ENCODE data around the gene CENPH.
"Not testable (repeated sequence)": the region's sequence is repeated elsewhere in the genome, so short reads cannot be mapped to it uniquely, and the experiment has no call there.

The CENPH gene

GRCh38 chr5:69211200-69211599 lies 21.8 kb downstream of the CENPH start:
- no peak for DNase-seq

GRCh38 chr5:69212022-69212421 lies 22.6 kb downstream of the CENPH start:
- no peak for DNase-seq

- no peak for DNase-seq
Measured at GRCh38 chr5:69213513-69214215, 24.3 kb downstream of the CENPH start.

GRCh38 chr5:69217151-69217511 lies 27.7 kb downstream of the CENPH start:
- no peak for DNase-seq

GRCh38 chr5:69217548-69218526 lies 28.5 kb downstream of the CENPH start:
- peak; percentile 77 for DNase-seq

DNA sequence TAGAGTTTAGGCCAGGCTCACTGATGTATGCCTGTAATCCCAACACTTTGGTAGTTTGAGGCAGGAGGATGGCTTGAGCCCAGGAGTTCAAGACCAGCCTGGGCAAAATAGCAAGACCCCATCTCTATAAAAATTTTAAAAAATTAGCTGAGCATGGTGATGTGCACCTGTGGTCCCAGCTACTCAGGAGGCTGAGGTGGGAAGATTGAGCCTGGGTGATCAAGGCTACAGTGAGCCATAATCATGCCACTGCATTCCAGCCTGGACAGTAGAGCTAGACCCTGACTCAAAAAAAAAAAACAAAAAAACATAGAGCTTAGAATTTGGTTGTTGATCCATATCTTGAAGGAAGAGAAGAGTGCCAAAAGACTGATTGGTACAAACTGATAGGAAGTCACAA lies 30.6 kb downstream of the CENPH start:
- no peak for DNase-seq

DNA sequence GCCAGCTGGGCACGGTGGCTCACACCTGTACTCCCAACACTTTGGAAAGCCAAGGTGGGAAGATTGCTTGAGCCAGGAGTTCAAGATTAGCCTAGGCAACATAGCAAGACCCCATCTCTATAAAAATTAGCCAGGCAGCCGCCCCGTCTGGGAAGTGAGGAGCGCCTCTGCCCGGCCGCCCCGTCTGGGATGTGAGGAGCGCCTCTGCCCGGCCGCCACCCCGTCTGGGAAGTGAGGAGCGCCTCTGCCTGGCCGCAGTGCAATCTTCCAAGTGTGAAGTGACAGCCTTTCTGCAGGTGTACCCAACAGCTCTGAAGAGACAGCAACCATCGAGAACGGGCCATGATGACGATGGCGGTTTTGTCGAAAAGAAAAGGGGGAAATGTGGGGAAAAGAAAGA lies 31.0 kb downstream of the CENPH start:
- not testable (repeated sequence) for DNase-seq

DNA sequence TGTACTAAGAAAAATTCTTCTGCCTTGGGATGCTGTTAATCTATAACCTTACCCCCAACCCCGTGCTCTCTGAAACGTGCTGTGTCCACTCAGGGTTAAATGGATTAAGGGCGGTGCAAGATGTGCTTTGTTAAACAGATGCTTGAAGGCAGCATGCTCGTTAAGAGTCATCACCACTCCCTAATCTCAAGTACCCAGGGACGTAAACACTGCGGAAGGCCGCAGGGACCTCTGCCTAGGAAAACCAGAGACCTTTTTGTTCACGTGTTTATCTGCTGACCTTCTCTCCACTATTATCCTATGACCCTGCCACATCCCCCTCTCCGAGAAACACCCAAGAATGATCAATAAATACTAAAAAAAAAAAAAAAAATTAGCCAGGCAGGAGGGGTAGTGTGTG lies 31.4 kb downstream of the CENPH start:
- not testable (repeated sequence) for DNase-seq

- no peak for DNase-seq
Measured at GRCh38 chr5:69224520-69224919, 35.1 kb downstream of the CENPH start.

DNA sequence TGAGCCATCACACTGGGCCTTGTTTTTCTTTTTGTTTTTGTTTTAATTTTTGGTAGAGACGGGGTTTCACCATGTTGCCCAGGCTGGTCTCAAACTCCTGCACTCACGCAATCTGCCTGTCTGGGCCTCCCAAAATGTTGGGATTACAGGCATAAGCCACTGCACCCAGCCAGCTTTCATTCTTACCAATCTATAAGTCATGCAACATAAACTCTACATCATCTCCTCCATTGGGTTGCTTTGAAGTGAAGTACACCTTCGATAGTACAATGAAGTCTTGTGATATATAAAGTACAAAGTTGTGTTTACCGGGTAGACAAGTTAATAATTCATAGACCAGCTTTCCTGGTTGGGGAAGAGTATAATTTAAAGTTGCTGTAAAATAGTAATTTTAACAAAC lies 36.5 kb downstream of the CENPH start:
- DNase-seq = no peak

GRCh38 chr5:69230181-69230580 lies 40.8 kb downstream of the CENPH start:
- DNase-seq = no peak

- DNase-seq = no peak
Measured at GRCh38 chr5:69231281-69231680, 41.9 kb downstream of the CENPH start.

GRCh38 chr5:69231851-69232250 lies 42.5 kb downstream of the CENPH start:
- no peak for DNase-seq

DNA sequence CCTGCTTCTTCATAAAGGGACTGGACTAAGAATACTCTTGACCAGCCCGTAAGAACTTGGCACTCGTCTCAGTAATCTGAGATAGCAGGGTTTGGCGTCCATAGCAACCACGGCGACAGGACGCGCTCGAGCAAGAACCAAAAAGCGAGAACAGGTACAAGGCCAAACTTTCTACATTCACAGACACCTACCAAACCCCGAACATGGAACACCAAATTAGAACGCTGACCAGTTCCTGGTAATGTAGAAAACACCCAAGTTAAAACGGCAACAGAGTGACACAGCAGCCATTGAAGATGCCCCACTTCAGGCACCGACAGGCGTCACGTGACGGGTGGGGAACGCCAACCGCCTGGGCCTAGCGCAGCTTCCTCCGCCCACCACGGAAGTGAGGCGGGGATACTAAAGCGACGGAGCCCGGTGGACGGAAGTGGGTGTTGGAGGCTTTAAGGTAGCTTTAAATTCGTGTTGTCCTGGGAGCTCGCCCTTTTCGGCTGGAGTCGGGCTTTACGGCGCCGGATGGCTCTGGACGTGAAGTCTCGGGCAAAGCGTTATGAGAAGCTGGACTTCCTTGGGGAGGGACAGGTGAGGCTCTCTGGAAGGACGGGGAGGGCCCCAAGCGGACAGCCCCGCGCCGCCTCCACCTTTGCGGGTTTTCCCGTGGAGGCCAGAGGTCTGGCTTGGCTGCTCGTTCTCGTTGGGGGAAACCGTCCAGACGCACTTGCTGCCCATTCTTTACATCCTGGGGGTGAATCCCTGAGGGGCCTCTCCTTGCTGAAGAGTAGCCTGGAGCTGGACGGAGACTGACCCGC lies 45.3 kb downstream of the CENPH start, which contains the start of gene CDK7:
CDK7 (plus strand) TSS at position 430 of the 812 bp plus-strand sequence; CDS start at position 520, 90 bp downstream.
- DNase-seq = peak; percentile 70

- DNase-seq = not testable (repeated sequence)
Measured at GRCh38 chr5:69236733-69237132, 47.4 kb downstream of the CENPH start.

DNA sequence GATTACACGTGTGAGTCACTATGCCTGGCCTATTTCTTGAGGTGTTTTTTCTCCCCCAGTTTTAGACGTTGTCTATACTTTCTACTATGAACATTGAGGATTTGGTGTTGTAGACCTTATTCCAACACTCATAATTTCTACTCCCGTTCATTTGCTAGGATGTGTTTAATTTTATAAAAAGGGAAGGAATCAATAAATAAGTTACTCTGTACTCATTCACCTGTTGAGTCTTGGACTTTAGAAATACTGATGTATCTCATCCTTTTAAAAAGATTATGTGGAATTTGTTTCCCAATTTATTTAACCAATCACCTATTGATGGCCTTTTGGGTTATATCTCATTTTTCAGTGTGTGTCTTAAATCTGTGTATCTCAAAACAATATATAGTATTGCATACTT lies 48.5 kb downstream of the CENPH start:
- DNase-seq = no peak

DNA sequence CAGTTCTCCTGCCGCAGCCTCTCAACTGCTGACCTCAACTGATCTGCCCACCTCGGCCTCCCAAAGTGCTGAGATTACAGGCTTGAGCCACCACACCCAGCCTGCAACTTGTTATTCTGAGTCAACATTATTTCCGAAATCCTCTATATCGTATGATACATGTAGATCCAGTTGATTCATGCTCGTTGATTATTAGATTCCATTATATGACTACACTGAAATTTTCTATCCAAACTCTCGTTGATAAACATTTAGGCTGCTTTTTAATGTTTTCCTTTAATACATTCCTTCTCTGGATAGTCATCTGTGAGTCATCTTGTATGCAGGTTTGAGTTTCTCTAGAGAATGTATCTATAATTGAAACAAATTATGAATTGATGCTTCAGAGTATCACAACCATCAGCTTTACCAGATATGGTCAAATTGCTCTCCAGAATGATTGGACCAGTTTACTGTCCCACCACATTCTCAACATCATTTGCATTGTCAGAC lies 49.4 kb downstream of the CENPH start:
- DNase-seq = no peak

DNA sequence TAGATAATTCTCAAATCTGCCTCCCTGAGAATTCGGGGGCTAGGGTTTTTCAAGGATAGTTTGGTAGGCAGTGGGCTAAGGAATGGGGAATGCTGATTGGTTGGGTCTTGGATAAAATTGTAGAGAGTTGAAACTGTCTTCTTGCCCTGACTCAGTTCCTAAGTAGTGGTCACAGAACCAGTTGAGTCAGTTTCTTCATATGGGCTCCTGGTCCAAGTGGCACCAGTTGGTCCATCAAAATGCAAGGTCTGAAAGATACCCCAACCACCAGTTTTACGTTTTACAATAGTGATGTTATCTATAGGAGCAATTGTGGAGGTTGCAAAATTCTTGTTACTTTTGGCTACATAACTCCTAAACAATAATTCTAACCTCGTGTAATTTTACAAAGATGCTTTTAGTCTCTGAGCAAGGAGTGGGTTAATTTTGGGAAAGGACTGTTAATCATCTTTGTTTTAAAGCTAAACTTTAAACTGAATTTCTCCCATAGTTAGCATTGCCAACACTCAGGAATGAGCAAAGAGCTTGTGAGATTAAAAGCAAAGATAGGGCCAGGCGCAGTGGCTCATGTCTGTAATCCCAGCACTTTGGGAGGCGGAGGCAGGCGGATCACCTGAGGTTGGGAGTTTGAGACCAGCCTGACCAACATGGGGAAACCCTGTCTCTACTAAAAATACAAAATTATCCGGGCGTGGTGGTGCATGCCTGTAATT lies 53.0 kb downstream of the CENPH start:
- DNase-seq = no peak

DNA sequence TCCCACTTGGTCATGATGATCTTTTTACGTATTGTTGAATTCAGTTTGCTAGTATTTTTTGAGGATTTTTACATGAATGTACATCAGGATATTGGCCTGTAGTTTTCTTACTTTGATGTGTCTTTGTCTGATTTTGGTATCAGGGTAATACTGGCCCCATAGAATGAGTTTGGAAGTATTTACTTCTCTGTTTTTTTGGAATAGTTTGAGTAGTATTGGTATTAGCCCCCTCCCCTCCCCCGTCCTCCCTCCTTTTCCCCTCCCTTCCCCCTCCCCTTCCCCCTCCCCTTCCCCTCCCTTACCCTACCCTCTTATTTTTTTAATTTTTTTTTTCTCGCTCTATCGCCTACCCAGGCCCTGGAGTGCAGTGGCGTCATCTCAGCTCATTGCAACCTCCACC lies 55.6 kb downstream of the CENPH start:
- no peak for DNase-seq

- no peak for DNase-seq
Measured at GRCh38 chr5:69248019-69248418, 58.6 kb downstream of the CENPH start.

- DNase-seq = no peak
Measured at GRCh38 chr5:69250593-69250992, 61.2 kb downstream of the CENPH start.

- DNase-seq = no peak
Measured at GRCh38 chr5:69252437-69252836, 63.1 kb downstream of the CENPH start.

All from NCI-H1048 (cell line).